WTC11 (cell line): ENCODE measurements around the gene TPM2. TPM values are rescaled to one million over a fixed set of nuclear protein-coding genes. Genes with fewer than 3 reads are reported as not detected.

Experiments used
- ATAC-seq: fragments of 200-7000 bp; cut with Tn5 transposase; 2 replicates; pipeline ENCODE4 v1.10.0; 2021; ENCODE audit warnings: mild to moderate bottlenecking, moderate library complexity
- CTCF ChIA-PET: fragments of 300-600 bp; sonication (Branson Sonifier 250); formaldehyde crosslinking; loops from one replicate; lab custom pipeline; 2021; ENCODE audit warnings: antibody characterized with exemption; lab: Charles Lee
- POLR2A ChIA-PET: fragments of 350-600 bp; sonication (Branson Sonifier 250); formaldehyde crosslinking; loops from one replicate; lab custom pipeline; 2021; ENCODE audit warnings: antibody characterized with exemption; lab: Charles Lee
- DNase-seq: peaks from one replicate; pipeline ENCODE4 v3.0.0; 2021; ENCODE audit warnings: low spot score
- H3K27ac Mint-ChIP-seq: 2 replicates; pipeline ENCODE4 v1.8.0; 2021; ENCODE audit warnings: mixed read lengths
- H3K27me3 Mint-ChIP-seq: 2 replicates; pipeline ENCODE4 v1.8.0; 2021; ENCODE audit warnings: low read depth, mild to moderate bottlenecking, moderate library complexity, mixed read lengths
- H3K36me3 Mint-ChIP-seq: 2 replicates; pipeline ENCODE4 v1.8.0; 2021; ENCODE audit warnings: mixed read lengths
- H3K4me1 Mint-ChIP-seq: 2 replicates; pipeline ENCODE4 v1.8.0; 2022; ENCODE audit warnings: mixed read lengths
- H3K4me3 Mint-ChIP-seq: 2 replicates; pipeline ENCODE4 v1.8.0; 2021; ENCODE audit warnings: mild to moderate bottlenecking, moderate library complexity, mixed read lengths
- H3K9me3 Mint-ChIP-seq: 2 replicates; pipeline ENCODE4 v1.8.0; 2021; ENCODE audit warnings: mixed read lengths
- ELF4 ChIP-seq: sonication (generic); formaldehyde crosslinking; IDR thresholded peaks from 2 replicates; pipeline ENCODE4 v1.8.1; 2022; ENCODE audit warnings: low read depth, mild to moderate bottlenecking, moderate library complexity, missing genetic modification reagents
- GABPB1 ChIP-seq: sonication (generic); formaldehyde crosslinking; IDR thresholded peaks from 2 replicates; pipeline ENCODE4 v1.8.1; 2023; ENCODE audit warnings: mild to moderate bottlenecking, missing genetic modification reagents
- GRHL2 ChIP-seq: fragments of 250-450 bp; sonication (Bioruptor Pico); IDR thresholded peaks from 2 replicates; pipeline ENCODE4 v1.8.0; 2022; ENCODE audit warnings: mild to moderate bottlenecking, moderate library complexity; ENCODE audit not compliant: insufficient replicate concordance, severe bottlenecking
- HMGXB4 ChIP-seq: sonication (generic); formaldehyde crosslinking; IDR thresholded peaks from 2 replicates; pipeline ENCODE4 v1.8.1; 2023; ENCODE audit warnings: mild to moderate bottlenecking, moderate library complexity, missing genetic modification reagents
- OVOL2 ChIP-seq: fragments of 250-450 bp; sonication (Bioruptor Pico); IDR thresholded peaks from 2 replicates; pipeline ENCODE4 v1.9.0; 2021; ENCODE audit warnings: mild to moderate bottlenecking, borderline replicate concordance
- PRRX2 ChIP-seq: fragments of 250-450 bp; sonication (Bioruptor Pico); IDR thresholded peaks from 2 replicates; pipeline ENCODE4 v1.8.0; 2021; ENCODE audit warnings: mild to moderate bottlenecking
- SMAD4 ChIP-seq: sonication (generic); formaldehyde crosslinking; IDR thresholded peaks from 2 replicates; pipeline ENCODE4 v1.8.0; 2022; ENCODE audit warnings: mild to moderate bottlenecking, missing genetic modification reagents
- SOX15 ChIP-seq: fragments of 250-450 bp; sonication (Bioruptor Pico); IDR thresholded peaks from 2 replicates; pipeline ENCODE4 v1.9.0; 2021; ENCODE audit warnings: mild to moderate bottlenecking
- USF1 ChIP-seq: sonication (generic); formaldehyde crosslinking; IDR thresholded peaks from 2 replicates; pipeline ENCODE4 v1.8.0; 2022; ENCODE audit warnings: mild to moderate bottlenecking, missing genetic modification reagents
- ZBTB21 ChIP-seq: sonication (generic); formaldehyde crosslinking; IDR thresholded peaks from 2 replicates; pipeline ENCODE4 v1.8.1; 2023; ENCODE audit warnings: mild to moderate bottlenecking, missing genetic modification reagents, borderline replicate concordance
- ZBTB43 ChIP-seq: sonication (generic); formaldehyde crosslinking; IDR thresholded peaks from 2 replicates; pipeline ENCODE4 v1.8.1; 2023; ENCODE audit warnings: mild to moderate bottlenecking, missing genetic modification reagents
- ZNF138 ChIP-seq: sonication (generic); formaldehyde crosslinking; conservative IDR thresholded peaks from 2 replicates; pipeline ENCODE4 v1.8.1; 2022; ENCODE audit warnings: mild to moderate bottlenecking, moderate library complexity, missing genetic modification reagents
- ZNF232 ChIP-seq: sonication (generic); formaldehyde crosslinking; IDR thresholded peaks from 2 replicates; pipeline ENCODE4 v1.8.0; 2022; ENCODE audit warnings: mild to moderate bottlenecking, missing genetic modification reagents
- ZNF317 ChIP-seq: sonication (generic); formaldehyde crosslinking; IDR thresholded peaks from 2 replicates; pipeline ENCODE4 v1.8.1; 2023; ENCODE audit warnings: low read depth, mild to moderate bottlenecking, moderate library complexity, missing genetic modification reagents, borderline replicate concordance
- ZNF532 ChIP-seq: fragments of 250-450 bp; sonication (Bioruptor Pico); IDR thresholded peaks from 2 replicates; pipeline ENCODE4 v1.9.0; 2021; ENCODE audit warnings: mild to moderate bottlenecking, borderline replicate concordance
- total RNA-seq: library from RNA; stranded (reverse); gene quantifications from 3 replicates; pipeline ENCODE4 v1.2.3, GENCODE V29; 2021
- TF ChIP-seq, protein P1 (sequence below): fragments of 250-450 bp; sonication (Bioruptor Pico); IDR thresholded peaks from 2 replicates; pipeline ENCODE4 v2.1.2; 2022; ENCODE audit warnings: mild to moderate bottlenecking, moderate library complexity

The TPM2 gene
- total RNA-seq, 1 experiment from 2014 or later = 146 TPM

- Mint-ChIP-seq H3K4me3 (no peak overlapping the region), H3K27ac (no peak overlapping the region), H3K4me1 (peaks cover 19% of the 10 kb centered on the region), H3K27me3 (peaks cover 20% of the 10 kb centered on the region), H3K9me3 (no peaks in the 10 kb centered on the region), H3K36me3 (peaks cover 21% of the 10 kb centered on the region)
- ATAC-seq (no peak), DNase-seq (no peak)
- ChIA-PET CTCF (interaction anchor here (1.1 to 2.3 kb wide), 3 partner anchors 15 to 79 kb away, joined by 3 to 24 read pairs (median 12); partner anchors contain the start of gene ARHGEF39), POLR2A (interaction anchor here (0.9 kb wide), 1 partner anchor 12 kb away, joined by 3 read pairs; no protein-coding TSS in a partner anchor)
- TF ChIP-seq PRRX2 (CRISPR knock-in tag) (no peak), ELF4 (CRISPR knock-in tag) (no peak), SMAD4 (CRISPR knock-in tag) (no peak), ZNF317 (CRISPR knock-in tag) (no peak), HMGXB4 (CRISPR knock-in tag) (no peak), OVOL2 (CRISPR knock-in tag) (no peak), GRHL2 (CRISPR knock-in tag) (no peak), USF1 (no peak), ZNF138 (CRISPR knock-in tag) (no peak), ZBTB43 (no peak), ZBTB21 (CRISPR knock-in tag) (no peak), ZNF532 (CRISPR knock-in tag) (no peak), SOX15 (CRISPR knock-in tag) (no peak), GABPB1 (no peak), ZNF232 (no peak)
- TF ChIP-seq, protein P1, sequence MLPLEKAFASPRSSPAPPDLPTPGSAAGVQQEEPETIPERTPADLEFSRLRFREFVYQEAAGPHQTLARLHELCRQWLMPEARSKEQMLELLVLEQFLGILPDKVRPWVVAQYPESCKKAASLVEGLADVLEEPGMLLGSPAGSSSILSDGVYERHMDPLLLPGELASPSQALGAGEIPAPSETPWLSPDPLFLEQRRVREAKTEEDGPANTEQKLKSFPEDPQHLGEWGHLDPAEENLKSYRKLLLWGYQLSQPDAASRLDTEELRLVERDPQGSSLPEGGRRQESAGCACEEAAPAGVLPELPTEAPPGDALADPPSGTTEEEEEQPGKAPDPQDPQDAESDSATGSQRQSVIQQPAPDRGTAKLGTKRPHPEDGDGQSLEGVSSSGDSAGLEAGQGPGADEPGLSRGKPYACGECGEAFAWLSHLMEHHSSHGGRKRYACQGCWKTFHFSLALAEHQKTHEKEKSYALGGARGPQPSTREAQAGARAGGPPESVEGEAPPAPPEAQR (CRISPR knock-in tag) = no peak
Measured at GRCh38 chr9:35679091-35679490, 10.6 kb downstream of the TPM2 start.
